Ecto neural progenitor cell (in vitro differentiated cells): ENCODE results near the gene C1GALT1.
A peak's percentile ranks its signal among the peaks of the same experiment; 100 is the strongest.

Experiments
- DNase-seq: peaks from one replicate; pipeline ENCODE4 v3.0.0-alpha.2; 2018; ENCODE audit warnings: low spot score

The C1GALT1 gene

GRCh38 chr7:7201578-7202374, 19.4 kb downstream of the C1GALT1 start:
- DNase-seq: peak; percentile 55

GRCh38 chr7:7202375-7202720, 20.0 kb downstream of the C1GALT1 start:
- DNase-seq: no peak

GRCh38 chr7:7203813-7204575, 21.6 kb downstream of the C1GALT1 start:
- DNase-seq: no peak

GRCh38 chr7:7207876-7208275, 25.5 kb downstream of the C1GALT1 start:
- no peak for DNase-seq

- no peak for DNase-seq
Measured at GRCh38 chr7:7208520-7208919, 26.2 kb downstream of the C1GALT1 start.

- DNase-seq: no peak
Measured at GRCh38 chr7:7209412-7210050, 27.2 kb downstream of the C1GALT1 start.

GRCh38 chr7:7210475-7211237, 28.3 kb downstream of the C1GALT1 start:
- no peak for DNase-seq

- no peak for DNase-seq
Measured at GRCh38 chr7:7212612-7213011, 30.3 kb downstream of the C1GALT1 start.

GRCh38 chr7:7214398-7215347, 32.3 kb downstream of the C1GALT1 start:
- no peak for DNase-seq

- no peak for DNase-seq
Measured at GRCh38 chr7:7216279-7216678, 33.9 kb downstream of the C1GALT1 start.

- no peak for DNase-seq
Measured at GRCh38 chr7:7219216-7219615, 36.9 kb downstream of the C1GALT1 start.

- no peak for DNase-seq
Measured at GRCh38 chr7:7220821-7221220, 38.5 kb downstream of the C1GALT1 start.

- DNase-seq: no peak
Measured at GRCh38 chr7:7221599-7222038, 39.3 kb downstream of the C1GALT1 start.

GRCh38 chr7:7223250-7223649, 40.9 kb downstream of the C1GALT1 start:
- DNase-seq: no peak

GRCh38 chr7:7226407-7226806, 44.1 kb downstream of the C1GALT1 start:
- no peak for DNase-seq

GRCh38 chr7:7228472-7228871, 46.1 kb downstream of the C1GALT1 start:
- DNase-seq: no peak

- no peak for DNase-seq
Measured at GRCh38 chr7:7228967-7229366, 46.6 kb downstream of the C1GALT1 start.

GRCh38 chr7:7231000-7231399, 48.7 kb downstream of the C1GALT1 start:
- DNase-seq: no peak

- no peak for DNase-seq
Measured at GRCh38 chr7:7231865-7232264, 49.5 kb downstream of the C1GALT1 start.

GRCh38 chr7:7235347-7235746, 53.0 kb downstream of the C1GALT1 start:
- DNase-seq: no peak

GRCh38 chr7:7236041-7236440, 53.7 kb downstream of the C1GALT1 start:
- no peak for DNase-seq
